Neural cell (in vitro differentiated cells): ENCODE results near the gene TNFAIP8L1. TPM values are rescaled to one million over a fixed set of nuclear protein-coding genes. Genes with fewer than 3 reads are reported as not detected.

ENCODE experiments used
- H2AFZ ChIP-seq: fragments of 200-600, 300-800 bp; sonication (generic), shearing (Covaris generic); 2 replicates; pipeline ENCODE4 v1.6.0; 2014; ENCODE audit warnings: low read depth, mild to moderate bottlenecking, antibody characterized with exemption, low read length, moderate library complexity
- H3F3A ChIP-seq: fragments of 200-600 bp; shearing (Covaris generic); 2 replicates; pipeline ENCODE4 v1.6.1; 2016; ENCODE audit warnings: mild to moderate bottlenecking, moderate library complexity, mixed read lengths, antibody characterized with exemption, low read length; ENCODE audit not compliant: insufficient read depth, poor library complexity, severe bottlenecking
- H3K27ac ChIP-seq: fragments of 200-600, 300-800 bp; sonication (generic), shearing (Covaris generic); 2 replicates; pipeline ENCODE4 v1.5.1; 2014; ENCODE audit warnings: mild to moderate bottlenecking, low read length, moderate library complexity
- H3K27me3 ChIP-seq: fragments of 300-800, 200-600 bp; sonication (generic), shearing (Covaris generic); 2 replicates; pipeline ENCODE4 v1.6.0; 2014; ENCODE audit warnings: mild to moderate bottlenecking, low read depth, low read length, moderate library complexity; ENCODE audit not compliant: insufficient read depth
- H3K36me3 ChIP-seq: fragments of 300-800, 200-600 bp; sonication (generic), shearing (Covaris generic); 2 replicates; pipeline ENCODE4 v1.5.1; 2014; ENCODE audit warnings: mild to moderate bottlenecking, antibody characterized with exemption, low read length, moderate library complexity; ENCODE audit not compliant: insufficient read depth
- H3K4me2 ChIP-seq: fragments of 300-800, 200-600 bp; sonication (generic), shearing (Covaris generic); 2 replicates; pipeline ENCODE4 v1.6.0; 2014; ENCODE audit warnings: mild to moderate bottlenecking, low read length
- H3K4me3 ChIP-seq: fragments of 300-800, 200-600 bp; sonication (generic), shearing (Covaris generic); 2 replicates; pipeline ENCODE4 v1.5.1; 2014; ENCODE audit warnings: mild to moderate bottlenecking, low read length, moderate library complexity
- H3K79me2 ChIP-seq: fragments of 200-600 bp; shearing (Covaris generic); replicated peaks from 2 replicates; pipeline ENCODE4 v1.6.0; 2014; ENCODE audit warnings: mild to moderate bottlenecking, low read length, moderate library complexity; ENCODE audit not compliant: insufficient read depth
- H3K9ac ChIP-seq: fragments of 300-800, 200-600 bp; sonication (generic), shearing (Covaris generic); 2 replicates; pipeline ENCODE4 v1.6.1; 2016; ENCODE audit warnings: mild to moderate bottlenecking, low read length, mixed read lengths
- H3K9me2 ChIP-seq: fragments of 200-600 bp; shearing (Covaris generic); 2 replicates; pipeline ENCODE4 v1.6.1; 2016; ENCODE audit warnings: mild to moderate bottlenecking, low read length, mixed read lengths; ENCODE audit not compliant: insufficient read depth
- H3K9me3 ChIP-seq: fragments of 200-600, 300-800 bp; sonication (generic), shearing (Covaris generic); 2 replicates; pipeline ENCODE4 v1.6.1; 2016; ENCODE audit warnings: mild to moderate bottlenecking, mixed run types, low read length, moderate library complexity, mixed read lengths
- H4K20me1 ChIP-seq: fragments of 200-600 bp; shearing (Covaris generic); 2 replicates; pipeline ENCODE4 v1.6.1; 2016; ENCODE audit warnings: mild to moderate bottlenecking, mixed run types; ENCODE audit not compliant: insufficient read depth
- CTCF ChIP-seq: fragments of 450-650 bp; IDR thresholded peaks from 2 replicates; pipeline ENCODE4 v1.5.1; 2014; ENCODE audit warnings: antibody characterized with exemption, mild to moderate bottlenecking, moderate library complexity; ENCODE audit not compliant: poor library complexity, severe bottlenecking
- EP300 ChIP-seq: fragments of 450-650 bp; conservative IDR thresholded peaks from 2 replicates; pipeline ENCODE4 v1.6.1; 2014; ENCODE audit warnings: antibody characterized with exemption, mild to moderate bottlenecking, moderate library complexity; ENCODE audit not compliant: poor library complexity, severe bottlenecking
- EZH2 ChIP-seq: fragments of 200-600, 300-800 bp; shearing (Covaris generic), sonication (generic); IDR thresholded peaks from 2 replicates; pipeline ENCODE4 v1.6.1; 2014; ENCODE audit warnings: antibody characterized with exemption, low read length, borderline replicate concordance, mild to moderate bottlenecking; ENCODE audit not compliant: insufficient read depth, poor library complexity, severe bottlenecking
- MXI1 ChIP-seq: fragments of 450-650 bp; conservative IDR thresholded peaks from 2 replicates; pipeline ENCODE4 v1.6.1; 2014; ENCODE audit warnings: antibody characterized with exemption, mild to moderate bottlenecking; ENCODE audit not compliant: poor library complexity, severe bottlenecking
- POLR2AphosphoS5 ChIP-seq: IDR thresholded peaks from 2 replicates; pipeline ENCODE4 v1.6.1; 2012
- RAD21 ChIP-seq: fragments of 450-650 bp; conservative IDR thresholded peaks from 2 replicates; pipeline ENCODE4 v1.6.1; 2014; ENCODE audit warnings: antibody characterized with exemption, mild to moderate bottlenecking, moderate library complexity
- REST ChIP-seq: IDR thresholded peaks from 2 replicates; pipeline ENCODE4 v1.6.1; 2012; ENCODE audit warnings: borderline replicate concordance
- SMC3 ChIP-seq: fragments of 450-650 bp; conservative IDR thresholded peaks from 2 replicates; pipeline ENCODE4 v1.6.1; 2014; ENCODE audit warnings: antibody characterized with exemption, mild to moderate bottlenecking, moderate library complexity; ENCODE audit not compliant: poor library complexity
- TAF1 ChIP-seq: IDR thresholded peaks from 2 replicates; pipeline ENCODE4 v1.6.1; 2012; ENCODE audit warnings: low read depth
- polyA plus RNA-seq: library from polyadenylated mRNA; depleted of rRNA; stranded (reverse); fragments of >200 nt; gene quantifications from 2 replicates; pipeline ENCODE4 v1.2.3, GENCODE V29; 2014

Gene TNFAIP8L1
- polyA plus RNA-seq, 1 donor from 2014 or later = 0.99 TPM

DNA sequence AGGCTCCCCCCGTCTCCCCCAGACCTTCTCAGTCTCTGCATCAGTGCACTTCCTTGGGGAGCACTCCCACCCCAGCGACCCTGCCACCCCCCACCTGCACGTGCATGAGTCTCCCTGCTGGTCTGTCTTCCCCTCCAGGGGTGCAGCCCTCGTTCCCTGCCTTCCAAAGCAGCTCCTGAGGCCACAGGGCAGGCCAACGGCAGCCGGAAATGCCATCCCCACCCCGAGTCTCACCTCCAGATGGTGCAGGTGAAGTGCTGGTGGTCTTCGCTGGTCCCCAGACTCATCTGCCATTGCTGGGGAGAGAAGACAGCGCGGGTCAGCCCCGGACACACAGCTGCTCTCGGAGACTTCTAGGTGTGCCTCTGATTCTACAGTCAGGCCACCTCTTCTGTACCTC lies 25.3 kb downstream of the TNFAIP8L1 start:
- H3K36me3 ChIP-seq = no peaks in the 10 kb centered on the region
- no peak overlapping the region for H3K27ac ChIP-seq
- no peaks in the 10 kb centered on the region for H3K27me3 ChIP-seq
- no peak overlapping the region for H2AFZ ChIP-seq
- no peaks in the 10 kb centered on the region for H3K79me2 ChIP-seq
- no peaks in the 10 kb centered on the region for H4K20me1 ChIP-seq
- no peak overlapping the region for H3K9ac ChIP-seq
- no peak overlapping the region for H3K4me2 ChIP-seq
- TF ChIP-seq REST = no peak
- TF ChIP-seq POLR2AphosphoS5 = no peak
- no peak for TF ChIP-seq MXI1
- TF ChIP-seq TAF1 = no peak
- TF ChIP-seq CTCF = no peak
- no peak for TF ChIP-seq SMC3
- no peak for TF ChIP-seq RAD21
- TF ChIP-seq EZH2 = no peak
- no peak for TF ChIP-seq EP300
- no peaks in the 10 kb centered on the region for H3K9me3 ChIP-seq
- no peaks in the 10 kb centered on the region for H3K9me2 ChIP-seq
- H3F3A ChIP-seq = no peaks in the 10 kb centered on the region
- H3K4me3 ChIP-seq = no peak overlapping the region

- Histone ChIP-seq H3K27ac (peak within 1 kb of the TSS; percentile 52), H4K20me1 (no peaks in the 10 kb centered on the region), H3F3A (no peaks in the 10 kb centered on the region)
These were observed 30.6 kb downstream of the TNFAIP8L1 start, which contains the start of gene MYDGF for GRCh38 chr19:4669723-4670480. MYDGF (minus strand) TSS chr19:4670342; CDS start chr19:4670334, 8 bp downstream.

More at GRCh38 chr19:4669723-4670480, 30.6 kb downstream of the TNFAIP8L1 start, which contains the start of gene MYDGF:
- TF ChIP-seq RAD21 = no peak
- peak; percentile 88 for TF ChIP-seq POLR2AphosphoS5
- no peak for TF ChIP-seq CTCF
- TF ChIP-seq TAF1 = peak; percentile 29
- TF ChIP-seq EZH2 = no peak
- no peak for TF ChIP-seq REST
- no peak for TF ChIP-seq SMC3
- peak; percentile 97 for TF ChIP-seq MXI1
- peak; percentile 16 for TF ChIP-seq EP300
- peak within 1 kb of the TSS; percentile 79 for H3K9ac ChIP-seq
- H3K79me2 ChIP-seq = no peaks in the 10 kb centered on the region
- H3K9me2 ChIP-seq = no peaks in the 10 kb centered on the region
- no peaks in the 10 kb centered on the region for H3K36me3 ChIP-seq
- H3K4me2 ChIP-seq = peak within 1 kb of the TSS; percentile 65
- peak within 1 kb of the TSS; percentile 96 for H3K4me3 ChIP-seq
- H2AFZ ChIP-seq = peak within 1 kb of the TSS; percentile 56
- no peaks in the 10 kb centered on the region for H3K27me3 ChIP-seq
- H3K9me3 ChIP-seq = no peaks in the 10 kb centered on the region
